Endothelial cell of umbilical vein (primary cell): ENCODE results near the gene DCAF4.

Source experiments
- EZH2 ChIP-seq: IDR thresholded peaks from 2 replicates; pipeline ENCODE4 v1.6.1; 2012; ENCODE audit warnings: borderline replicate concordance, low read depth, mild to moderate bottlenecking, moderate library complexity, low read length, inconsistent platforms; ENCODE audit not compliant: severe bottlenecking
- MYC ChIP-seq: IDR thresholded peaks from one replicate; pipeline ENCODE4 v1.6.1; 2011; ENCODE audit warnings: mild to moderate bottlenecking, low read depth, low read length
- POLR2A ChIP-seq: IDR thresholded peaks from 2 replicates; pipeline ENCODE4 v1.6.1; 2012; ENCODE audit warnings: low read depth, mild to moderate bottlenecking, control low read depth, low read length
- TF ChIP-seq, protein P1 (sequence below), 2 donors: IDR thresholded peaks; 1 replicate in 1 of 2; 2 replicates in 1 of 2; pipeline ENCODE4 v1.5.1; 2011; ENCODE audit warnings: low read length in 2 of 2, mild to moderate bottlenecking in 2 of 2, moderate library complexity in 2 of 2, control low read depth in 1 of 2, inconsistent platforms in 1 of 2, low read depth in 1 of 2; ENCODE audit not compliant: insufficient read depth in 1 of 2; ENCODE audit errors: extremely low read depth in 1 of 2

GRCh38 chr14:72882463-72882862 lies 43.8 kb upstream of the DCAF4 start:
- TF ChIP-seq, protein P1, sequence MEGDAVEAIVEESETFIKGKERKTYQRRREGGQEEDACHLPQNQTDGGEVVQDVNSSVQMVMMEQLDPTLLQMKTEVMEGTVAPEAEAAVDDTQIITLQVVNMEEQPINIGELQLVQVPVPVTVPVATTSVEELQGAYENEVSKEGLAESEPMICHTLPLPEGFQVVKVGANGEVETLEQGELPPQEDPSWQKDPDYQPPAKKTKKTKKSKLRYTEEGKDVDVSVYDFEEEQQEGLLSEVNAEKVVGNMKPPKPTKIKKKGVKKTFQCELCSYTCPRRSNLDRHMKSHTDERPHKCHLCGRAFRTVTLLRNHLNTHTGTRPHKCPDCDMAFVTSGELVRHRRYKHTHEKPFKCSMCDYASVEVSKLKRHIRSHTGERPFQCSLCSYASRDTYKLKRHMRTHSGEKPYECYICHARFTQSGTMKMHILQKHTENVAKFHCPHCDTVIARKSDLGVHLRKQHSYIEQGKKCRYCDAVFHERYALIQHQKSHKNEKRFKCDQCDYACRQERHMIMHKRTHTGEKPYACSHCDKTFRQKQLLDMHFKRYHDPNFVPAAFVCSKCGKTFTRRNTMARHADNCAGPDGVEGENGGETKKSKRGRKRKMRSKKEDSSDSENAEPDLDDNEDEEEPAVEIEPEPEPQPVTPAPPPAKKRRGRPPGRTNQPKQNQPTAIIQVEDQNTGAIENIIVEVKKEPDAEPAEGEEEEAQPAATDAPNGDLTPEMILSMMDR (IDR thresholded peaks at IDR 0.05; ENCODE audit: extremely low read depth in 1 of 2, insufficient read depth in 1 of 2, low read depth in 1 of 2, low read length in 2 of 2): no peak
- TF ChIP-seq POLR2A (no peak), EZH2 (no peak), MYC (no peak)
